UCSD-AML1 (cell line): ENCODE data around the gene ERMP1.

Source experiments
- DNase-seq: peaks from one replicate; lab custom pipeline; 2025; ENCODE audit not compliant: unreplicated experiment; lab: John Stamatoyannopoulos, UW

Gene ERMP1

DNA sequence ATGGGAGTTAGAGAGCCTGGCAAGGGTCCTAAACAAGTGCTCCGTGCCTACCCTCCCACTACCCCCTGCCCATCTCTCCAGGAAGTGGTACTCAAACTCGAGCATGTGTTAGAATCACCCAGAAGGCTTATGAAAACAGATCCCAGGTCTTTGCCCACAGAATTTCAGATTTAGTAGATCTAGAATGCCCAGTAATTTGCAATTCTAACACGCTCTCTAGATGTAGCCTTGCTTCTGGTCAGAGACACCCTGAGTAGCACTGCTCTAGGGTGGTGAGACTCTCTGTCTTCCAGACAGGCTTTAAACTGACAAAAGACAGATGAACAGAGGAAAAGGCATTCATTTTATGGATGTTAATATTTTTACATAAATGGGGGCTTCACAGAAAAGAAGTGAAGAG lies 20.7 kb upstream of the ERMP1 start:
- no peak for DNase-seq

DNA sequence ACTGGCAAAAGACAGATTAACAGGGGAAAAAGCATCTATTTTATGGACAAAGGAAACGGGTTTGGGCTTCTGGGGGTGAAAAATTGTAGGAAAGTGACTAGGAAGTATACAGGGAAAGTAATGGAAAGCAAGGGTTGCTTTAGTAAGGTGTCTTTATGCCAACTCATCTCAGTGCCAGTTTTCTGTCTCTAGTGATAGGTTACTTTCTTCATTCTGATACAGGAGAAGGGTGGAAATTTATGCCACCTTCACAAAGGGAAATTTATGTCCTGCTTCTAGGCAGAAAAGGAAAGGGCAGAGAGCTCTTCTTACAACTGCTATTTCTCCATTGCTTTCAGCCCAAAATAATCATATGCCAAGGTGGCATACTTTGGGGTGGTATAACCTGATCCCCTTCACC lies 20.1 kb upstream of the ERMP1 start:
- DNase-seq = no peak

DNA sequence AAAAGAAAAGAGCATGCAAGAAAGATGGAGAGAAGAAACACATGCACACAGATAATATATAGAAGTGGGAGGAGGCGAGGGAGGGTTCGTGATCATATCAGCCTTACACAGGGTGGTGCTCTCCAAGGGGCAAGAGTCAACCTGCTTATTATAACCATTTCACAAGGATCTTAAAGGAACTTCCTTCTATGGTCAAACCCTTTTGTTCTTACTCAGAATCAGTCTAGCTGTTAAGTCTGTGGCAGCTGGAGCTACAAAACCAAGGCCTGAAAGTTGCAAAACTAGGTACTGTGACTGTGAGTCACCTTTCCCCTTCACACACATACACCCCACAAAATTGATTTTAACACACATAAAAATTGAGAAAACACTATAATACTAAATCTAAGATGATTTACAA lies 18.5 kb upstream of the ERMP1 start:
- DNase-seq = no peak

DNA sequence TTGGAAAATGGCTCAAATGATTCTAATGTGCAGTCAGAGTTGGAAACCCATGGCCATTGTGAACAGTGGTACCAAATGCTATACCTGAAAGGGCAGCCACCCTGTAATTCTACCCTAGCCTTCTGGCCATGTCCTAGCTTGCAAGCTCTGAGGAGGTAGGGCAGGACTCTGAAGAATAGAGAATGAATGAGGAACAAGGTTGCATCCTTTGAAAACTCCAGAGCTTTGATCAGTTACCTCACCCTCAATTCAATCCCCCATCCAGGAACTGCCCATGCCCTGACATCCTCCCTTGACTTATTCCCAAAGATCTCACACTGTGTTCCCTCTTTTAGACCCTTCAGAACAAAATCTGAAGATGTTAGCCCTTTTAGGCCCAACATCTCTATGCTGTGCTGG lies 17.8 kb upstream of the ERMP1 start:
- no peak for DNase-seq

DNA sequence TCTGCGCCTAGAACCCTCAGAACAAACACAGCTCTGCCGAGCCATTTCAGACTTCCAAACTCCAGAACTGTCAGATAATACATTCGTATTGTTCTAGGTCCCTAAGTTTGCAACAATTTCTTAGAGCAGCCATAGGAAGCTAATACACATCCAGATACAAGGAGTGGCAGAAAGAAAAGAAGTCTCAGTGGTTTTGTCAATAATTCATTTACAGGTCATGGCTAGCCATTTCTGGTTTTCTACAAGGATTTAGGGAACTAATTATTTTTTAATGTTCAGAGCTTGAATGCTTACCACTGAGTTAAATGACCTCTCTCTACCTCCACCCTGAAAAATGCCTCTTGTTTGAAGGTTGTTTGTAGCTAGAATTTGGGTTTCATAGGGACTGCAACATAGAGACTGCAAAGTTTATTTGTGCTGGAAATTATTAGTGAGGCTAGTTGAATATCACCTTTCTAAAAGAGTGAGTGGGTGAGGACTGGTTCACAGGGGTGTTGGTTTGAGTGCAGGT lies 15.5 kb upstream of the ERMP1 start:
- no peak for DNase-seq

DNA sequence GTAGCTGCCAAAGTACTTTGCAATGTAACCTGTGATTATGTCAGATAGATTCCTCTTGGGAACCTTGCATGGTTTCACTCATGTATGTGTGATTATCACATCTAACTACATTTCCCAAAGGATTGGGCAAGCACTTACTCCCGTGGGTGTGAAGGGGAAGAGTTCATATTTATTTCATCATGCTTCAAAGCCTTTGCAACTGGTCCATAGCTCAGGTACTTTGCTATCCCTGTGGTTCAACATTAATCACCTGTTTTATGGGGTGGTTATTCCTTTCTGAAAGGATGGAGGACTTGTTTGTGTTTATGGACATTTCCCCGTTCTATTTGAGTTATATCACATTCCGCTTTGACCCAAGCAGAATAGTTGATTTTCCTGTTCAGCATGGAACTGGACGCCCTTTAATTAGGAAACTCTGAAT lies 13.6 kb upstream of the ERMP1 start:
- DNase-seq = no peak

DNA sequence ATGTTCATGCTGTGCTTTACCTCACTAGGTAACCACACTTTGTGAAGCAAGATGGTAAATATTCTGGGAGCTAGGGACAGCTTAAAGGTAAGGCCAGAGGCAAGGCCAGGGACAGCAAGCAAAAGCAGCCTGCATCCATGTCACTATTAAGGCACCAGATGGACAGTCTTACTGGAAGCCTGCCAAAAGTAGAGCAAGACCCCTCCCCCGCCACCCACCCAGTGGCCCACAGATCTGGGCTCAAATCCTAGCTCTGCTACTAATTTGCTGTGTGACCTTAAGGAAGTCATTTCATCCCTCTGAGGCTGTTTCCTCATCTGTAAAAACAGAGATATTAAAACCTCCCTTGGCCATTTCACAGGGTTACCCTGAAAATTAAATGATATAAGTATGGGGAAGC lies 13.2 kb upstream of the ERMP1 start:
- peak; percentile 14 for DNase-seq

DNA sequence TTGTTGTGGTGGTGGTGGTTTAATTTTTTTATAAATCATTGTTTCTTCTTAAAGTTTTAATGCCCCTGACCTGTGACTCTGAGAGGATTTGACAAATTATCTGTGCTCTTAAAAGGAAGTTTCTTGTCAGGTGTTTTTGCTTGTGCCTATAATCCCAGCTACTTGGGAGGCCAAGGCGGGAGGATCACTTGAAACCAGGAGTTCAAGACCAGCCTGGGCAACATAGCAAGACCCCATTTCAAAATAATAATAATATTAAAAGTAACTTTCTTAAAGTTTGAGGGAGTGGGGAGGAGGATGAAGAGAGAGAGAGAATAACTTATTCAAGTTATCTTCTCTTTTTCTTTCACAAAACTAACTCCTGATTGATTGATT lies 12.2 kb upstream of the ERMP1 start:
- DNase-seq = no peak

DNA sequence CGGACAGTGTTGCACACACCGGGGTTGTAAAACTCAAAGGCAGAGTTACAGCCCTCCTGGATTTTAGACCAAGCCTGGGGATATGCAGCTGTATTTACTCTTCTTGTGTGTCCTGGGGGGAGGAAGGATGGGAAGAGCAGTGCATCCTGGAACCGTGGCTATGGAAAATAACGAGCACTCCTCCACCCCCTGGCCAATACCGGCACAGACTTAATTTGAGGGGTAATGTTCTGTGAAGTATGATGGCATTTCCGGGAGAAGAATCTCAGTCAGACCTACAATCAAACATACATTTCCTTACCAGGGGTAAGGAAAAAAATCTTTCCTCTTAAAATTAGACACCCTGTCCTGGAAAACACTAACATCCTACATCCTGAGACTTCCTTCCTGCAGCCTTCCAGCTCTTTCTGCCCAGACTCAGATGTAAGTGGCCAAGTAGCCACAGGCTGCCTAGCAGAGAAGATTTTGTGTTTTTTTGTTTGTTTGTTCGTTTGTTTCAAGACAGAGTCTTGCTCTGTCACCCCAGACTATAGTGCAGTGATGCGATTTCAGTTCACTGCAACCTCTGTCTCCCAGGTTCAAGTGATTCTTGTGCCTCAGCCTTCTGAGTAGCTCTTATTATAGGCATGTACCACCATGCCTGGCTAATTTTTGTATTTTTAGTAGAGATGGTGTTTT lies 11.0 kb upstream of the ERMP1 start:
- peak; percentile 15 for DNase-seq

DNA sequence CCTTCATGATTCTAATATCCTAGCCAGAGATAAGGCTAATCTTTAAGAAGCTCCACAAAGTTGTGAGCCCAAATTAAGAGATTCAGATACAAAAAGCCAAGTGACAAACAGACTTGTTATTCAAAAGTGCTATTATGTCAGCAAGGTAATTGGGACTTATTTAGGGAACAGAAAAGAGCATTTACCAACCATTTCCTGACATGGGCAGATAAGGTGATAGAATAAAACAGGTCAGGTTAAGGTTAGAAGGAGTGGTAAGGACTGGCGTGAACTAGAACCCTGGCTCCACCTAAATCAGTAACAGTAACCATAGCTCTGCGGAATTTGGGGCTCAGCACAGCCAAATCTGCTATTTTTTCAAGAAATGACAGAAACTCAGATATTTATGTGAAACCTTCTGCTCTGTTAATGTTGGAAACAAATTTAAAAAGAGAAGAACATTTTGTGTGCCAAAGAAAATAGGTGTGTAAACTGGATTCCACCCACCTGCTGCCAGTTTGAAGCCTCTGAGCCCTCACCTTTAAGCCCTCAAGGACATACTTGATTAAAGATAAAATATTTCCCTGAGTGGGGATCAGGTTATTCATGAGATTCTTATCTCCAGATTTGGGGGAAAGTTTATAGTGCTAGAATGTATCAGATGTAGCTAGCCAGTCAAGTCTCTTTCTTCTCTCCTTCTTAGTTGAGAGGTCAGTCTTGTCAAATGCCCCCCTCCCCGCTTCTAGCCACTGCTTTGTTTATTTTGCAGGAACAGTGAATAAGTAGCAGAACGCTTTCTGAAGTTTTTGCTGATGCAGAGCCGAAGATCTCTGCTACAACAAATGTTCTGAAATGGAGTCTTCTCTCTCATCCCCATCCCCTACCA lies 10.2 kb upstream of the ERMP1 start:
- no peak for DNase-seq

DNA sequence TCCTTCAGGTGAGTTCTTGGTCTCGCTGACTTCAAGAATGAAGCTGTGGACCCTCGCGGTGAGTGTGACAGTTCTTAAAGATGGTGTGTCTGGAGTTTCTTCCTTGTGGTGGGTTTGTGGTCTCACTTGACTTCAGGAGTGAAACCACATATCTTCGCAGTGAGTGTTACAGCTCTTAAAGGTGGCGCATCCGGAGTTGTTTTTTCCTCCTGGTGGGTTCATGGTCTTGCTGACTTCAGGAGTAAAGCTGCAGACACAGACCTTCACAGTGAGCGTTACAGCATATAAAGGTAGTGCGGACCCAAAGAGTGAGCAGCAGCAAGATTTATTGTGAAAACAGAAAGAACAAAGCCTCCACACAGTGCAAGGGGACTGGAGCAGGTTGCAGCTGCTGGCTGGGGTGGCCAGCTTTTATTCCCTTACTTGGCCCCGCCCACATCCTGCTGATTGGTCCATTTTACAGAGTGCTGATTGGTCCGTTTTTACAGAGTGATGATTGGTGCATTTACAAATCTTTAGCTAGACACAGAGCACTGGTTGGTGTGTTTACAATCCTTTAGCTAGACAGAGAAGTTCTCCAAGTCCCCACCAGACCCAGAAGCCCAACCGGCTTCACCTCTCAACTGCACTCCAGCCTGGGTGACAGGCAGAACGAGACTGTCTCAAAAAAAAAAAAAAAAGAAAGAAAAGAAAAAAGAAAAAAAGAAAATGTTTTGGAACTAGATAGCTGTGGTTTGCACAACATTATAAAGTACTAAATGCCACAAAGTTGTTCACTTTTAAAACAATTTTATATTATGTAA lies 9.1 kb upstream of the ERMP1 start:
- no peak for DNase-seq

DNA sequence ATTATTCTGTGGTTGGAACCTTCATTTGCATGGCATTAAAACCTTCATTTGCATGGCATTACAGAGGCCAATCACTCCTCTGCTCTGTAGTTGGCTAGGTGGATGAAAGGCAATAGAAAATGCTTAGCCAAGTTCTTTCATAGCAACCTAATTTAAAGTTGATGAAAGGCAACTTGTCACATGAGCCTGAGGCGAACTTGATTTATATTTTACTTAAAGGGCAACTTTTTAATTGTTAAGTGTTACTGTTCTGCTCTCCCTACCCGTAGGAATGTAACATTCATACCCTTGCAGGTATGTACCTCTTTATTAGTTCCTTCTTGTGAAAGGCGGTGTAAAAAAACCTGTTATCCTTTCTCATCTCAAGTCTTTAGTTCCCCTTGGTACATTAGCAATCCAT lies 7.9 kb upstream of the ERMP1 start:
- no peak for DNase-seq

DNA sequence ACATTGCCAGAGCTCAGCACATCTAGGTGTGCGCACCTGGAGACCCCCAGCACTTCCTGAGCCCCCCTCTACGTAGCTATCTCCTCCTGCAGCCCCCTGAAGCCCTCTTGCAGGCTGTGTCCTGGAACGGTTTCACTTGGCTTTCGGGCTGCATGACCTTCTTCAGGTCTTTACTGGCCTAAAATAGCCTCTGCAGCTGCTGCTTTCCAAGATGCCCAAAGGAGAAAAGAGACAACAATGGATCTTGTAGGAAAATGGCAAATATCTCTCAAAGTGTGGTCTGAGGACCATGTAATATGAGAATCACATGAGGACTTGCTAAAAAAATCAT lies 6.6 kb upstream of the ERMP1 start:
- peak; percentile 17 for DNase-seq

DNA sequence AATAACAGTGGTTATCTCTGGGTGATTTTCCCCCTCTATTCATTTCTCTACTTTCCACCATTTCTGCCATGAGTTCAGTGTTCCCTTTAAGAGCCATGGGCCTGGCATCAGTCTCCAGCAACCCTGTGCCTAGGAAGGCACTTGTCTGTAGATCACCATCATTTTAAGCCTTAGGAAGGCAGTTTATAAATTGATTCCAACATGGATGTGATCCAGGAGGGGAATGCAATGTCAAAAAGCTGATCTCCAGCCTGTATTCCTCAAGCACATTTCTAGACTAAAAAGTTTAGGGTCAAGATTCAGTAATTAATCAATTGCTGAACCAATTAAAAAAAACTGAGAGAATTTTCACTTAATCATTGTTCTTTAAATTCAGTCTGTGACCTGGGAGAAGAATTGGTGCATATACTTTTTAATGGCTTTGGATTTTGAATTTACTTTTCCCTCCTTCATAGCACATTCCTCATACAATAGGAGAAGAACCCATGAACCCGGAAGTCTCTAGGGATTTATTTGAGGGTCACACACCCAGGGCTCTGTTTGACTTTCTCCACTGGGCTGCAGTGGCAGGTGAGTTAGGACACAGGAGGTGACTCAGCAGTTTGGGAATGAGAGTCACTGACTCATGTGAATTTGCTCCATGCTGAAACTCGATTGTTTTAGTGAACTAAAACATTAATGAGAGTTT lies 6.1 kb upstream of the ERMP1 start:
- DNase-seq = no peak

DNA sequence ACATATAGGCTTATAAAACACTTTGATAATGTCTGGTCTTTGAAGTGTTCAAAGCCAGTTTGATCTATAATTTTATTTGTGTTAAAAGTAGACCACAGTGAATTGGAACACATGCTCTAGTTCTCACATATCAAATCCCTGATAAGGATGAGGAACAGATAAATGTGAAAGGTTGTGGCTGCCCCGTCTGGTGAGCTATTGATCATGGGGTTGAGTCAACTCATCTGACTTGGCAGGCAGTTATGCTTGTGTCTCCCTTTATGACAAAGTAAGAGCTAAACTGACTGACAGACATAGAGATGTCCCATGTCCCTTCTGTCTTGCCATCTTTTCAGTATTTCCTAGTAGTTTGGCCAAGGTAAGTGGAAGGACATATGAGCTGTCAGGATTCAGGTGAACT lies 2.9 kb upstream of the ERMP1 start:
- DNase-seq = no peak

DNA sequence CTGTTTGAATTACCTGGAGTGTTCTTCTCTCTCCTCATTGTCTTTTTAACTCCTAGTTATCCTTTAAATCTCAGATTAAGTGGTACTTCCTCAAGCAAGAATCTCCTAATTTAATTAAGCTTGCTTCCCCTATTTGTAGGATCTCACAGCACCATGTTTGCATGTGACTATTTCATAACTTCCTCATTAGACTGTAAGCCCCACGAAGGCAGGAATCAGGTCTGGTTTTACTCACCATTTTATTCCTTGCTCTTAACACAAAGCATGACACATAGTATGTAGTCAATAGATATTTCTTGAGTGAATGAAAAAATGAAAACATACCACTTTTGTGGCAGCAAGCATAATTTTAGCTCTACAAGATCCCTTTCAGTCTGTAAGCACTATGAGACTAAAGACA lies 1.3 kb upstream of the ERMP1 start:
- DNase-seq = no peak

DNA sequence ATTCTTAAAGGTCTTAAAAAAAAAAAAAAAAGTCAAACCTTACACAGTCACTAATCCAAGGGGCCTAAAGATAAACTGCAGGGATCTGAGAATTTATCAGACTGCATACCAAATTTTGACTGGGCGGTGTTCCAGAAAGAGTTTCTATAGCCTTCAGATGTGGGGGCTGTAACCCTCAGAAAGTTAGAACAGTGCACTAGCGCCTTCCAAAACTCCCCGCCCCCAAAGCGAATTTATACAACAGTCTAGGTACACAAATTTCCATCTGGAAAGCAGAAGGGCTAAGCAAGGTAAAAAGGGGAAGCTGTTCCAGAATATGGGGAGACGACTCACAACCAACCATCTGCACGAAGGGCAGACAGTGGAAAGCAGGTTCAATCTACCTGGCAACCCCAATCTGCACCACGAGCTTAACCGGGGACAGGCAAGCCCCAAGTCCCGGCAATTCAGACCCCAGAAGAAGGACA lies 813 bp downstream of the ERMP1 start:
- DNase-seq = no peak

DNA sequence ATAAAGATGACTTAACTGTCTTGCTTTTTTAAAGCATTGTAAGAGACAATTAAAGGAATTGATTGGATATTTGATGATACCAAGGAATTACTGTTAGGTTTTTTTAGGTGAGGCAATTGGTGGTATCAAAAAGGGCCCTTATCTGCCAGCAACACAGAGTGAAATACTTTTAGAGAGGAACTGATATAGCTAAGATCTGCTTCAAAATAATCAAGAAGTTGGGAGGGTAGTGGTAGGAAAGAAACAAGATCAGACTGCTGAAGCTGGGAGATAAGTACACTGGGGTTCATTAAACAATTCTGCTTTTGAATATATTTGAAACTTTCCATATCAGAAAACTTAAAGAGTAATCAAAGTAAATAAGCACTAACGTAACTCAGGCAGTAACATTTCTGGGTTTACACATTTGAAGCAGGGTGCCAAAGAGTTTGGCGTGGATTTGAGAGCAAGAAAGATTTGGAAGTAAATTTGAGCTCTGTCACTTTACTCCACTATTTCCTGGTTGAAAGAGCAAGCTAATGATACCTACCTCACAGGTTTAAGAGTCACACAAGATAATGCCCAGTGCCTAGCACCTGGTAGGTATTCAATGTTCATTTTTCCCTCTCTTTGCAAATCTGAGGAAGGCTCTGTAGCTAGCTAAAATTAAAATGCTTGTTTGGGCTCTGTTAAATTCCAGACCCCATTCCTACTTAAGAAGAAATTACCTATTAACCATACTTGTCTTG lies 6.9 kb downstream of the ERMP1 start:
- no peak for DNase-seq

DNA sequence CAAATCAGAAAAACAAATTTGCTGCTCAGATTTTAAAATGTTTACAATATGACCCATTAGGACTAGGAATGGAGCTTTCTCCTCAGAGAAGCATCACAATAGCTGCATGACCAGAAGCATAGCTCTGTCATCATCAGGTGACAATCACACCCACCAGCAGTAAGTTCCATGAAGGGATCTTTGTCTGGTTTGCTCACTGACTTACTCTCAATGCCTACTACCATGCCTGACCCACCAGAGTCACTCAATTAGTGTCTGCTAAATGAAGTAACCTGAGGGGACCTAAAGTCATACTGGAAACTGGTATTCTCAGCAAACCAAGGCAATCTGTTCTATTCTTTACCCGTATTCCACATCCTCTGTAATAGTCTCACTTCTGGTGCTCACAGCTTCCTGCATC lies 7.7 kb downstream of the ERMP1 start:
- DNase-seq = no peak

DNA sequence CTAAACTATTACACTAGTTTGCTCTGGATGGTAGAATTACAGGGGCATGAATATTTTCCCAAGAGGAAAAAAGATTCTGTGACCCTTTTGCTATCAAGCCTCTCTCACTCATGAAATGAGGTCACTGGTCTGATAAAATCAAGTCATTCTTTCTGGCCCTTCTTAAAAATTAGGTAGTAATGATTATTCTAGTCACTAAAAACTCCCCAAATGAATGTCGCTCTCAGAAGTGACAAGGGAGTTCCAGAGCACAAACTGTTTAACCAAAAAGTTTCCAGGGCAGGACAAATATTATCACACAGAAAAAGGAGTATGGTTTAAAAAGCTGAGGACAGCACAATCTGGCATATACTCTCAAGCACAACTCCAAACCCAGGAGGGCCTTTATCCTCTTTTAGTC lies 12.5 kb downstream of the ERMP1 start:
- no peak for DNase-seq
